Brain microvascular endothelial cell (primary cell): ENCODE results near the gene STOX1.
"Not testable (repeated sequence)": the region's sequence is repeated elsewhere in the genome, so short reads cannot be mapped to it uniquely, and the experiment has no call there.

Source experiments
- DNase-seq: peaks from one replicate; pipeline ENCODE4 v3.0.0-alpha.2; 2020
- H3K27ac ChIP-seq: fragments of 250-450 bp; sonication (Bioruptor Pico); 2 replicates; pipeline ENCODE4 v1.5.1; 2020; ENCODE audit warnings: mild to moderate bottlenecking, moderate library complexity
- H3K27me3 ChIP-seq: fragments of 250-450 bp; sonication (Bioruptor Pico); replicated peaks from 2 replicates; pipeline ENCODE4 v1.5.1; 2020; ENCODE audit warnings: mild to moderate bottlenecking
- H3K36me3 ChIP-seq: fragments of 250-450 bp; sonication (Bioruptor Pico); replicated peaks from 2 replicates; pipeline ENCODE4 v1.5.1; 2020; ENCODE audit warnings: mild to moderate bottlenecking
- H3K4me3 ChIP-seq: 2 replicates; pipeline ENCODE4 v1.5.1; 2011; ENCODE audit warnings: low read depth, mild to moderate bottlenecking, control low read depth, low read length, moderate library complexity
- in situ Hi-C: cut with HindIII; loops from 2 replicates; pipeline ENCODE4 v1.10.0; 2017; ENCODE audit warnings: low sequenced_read_pairs, low pct_ligation_motif_present
- TF ChIP-seq, protein P1 (sequence below): IDR thresholded peaks from 2 replicates; pipeline ENCODE4 v1.5.1; 2011; ENCODE audit warnings: low read depth, mild to moderate bottlenecking, moderate library complexity, low read length, control low read depth, inconsistent platforms; ENCODE audit errors: missing control alignments

STOX1 gene

GRCh38 chr10:68938884-68939283 lies 111.6 kb downstream of the STOX1 start:
- DNase-seq, result no peak
- Histone ChIP-seq H3K27ac (no peak overlapping the region), H3K27me3 (no peaks in the 10 kb centered on the region), H3K36me3 (peaks cover 27% of the 10 kb centered on the region), H3K4me3 (no peak overlapping the region)
- in situ Hi-C loops, result no loop called here
- TF ChIP-seq, protein P1, sequence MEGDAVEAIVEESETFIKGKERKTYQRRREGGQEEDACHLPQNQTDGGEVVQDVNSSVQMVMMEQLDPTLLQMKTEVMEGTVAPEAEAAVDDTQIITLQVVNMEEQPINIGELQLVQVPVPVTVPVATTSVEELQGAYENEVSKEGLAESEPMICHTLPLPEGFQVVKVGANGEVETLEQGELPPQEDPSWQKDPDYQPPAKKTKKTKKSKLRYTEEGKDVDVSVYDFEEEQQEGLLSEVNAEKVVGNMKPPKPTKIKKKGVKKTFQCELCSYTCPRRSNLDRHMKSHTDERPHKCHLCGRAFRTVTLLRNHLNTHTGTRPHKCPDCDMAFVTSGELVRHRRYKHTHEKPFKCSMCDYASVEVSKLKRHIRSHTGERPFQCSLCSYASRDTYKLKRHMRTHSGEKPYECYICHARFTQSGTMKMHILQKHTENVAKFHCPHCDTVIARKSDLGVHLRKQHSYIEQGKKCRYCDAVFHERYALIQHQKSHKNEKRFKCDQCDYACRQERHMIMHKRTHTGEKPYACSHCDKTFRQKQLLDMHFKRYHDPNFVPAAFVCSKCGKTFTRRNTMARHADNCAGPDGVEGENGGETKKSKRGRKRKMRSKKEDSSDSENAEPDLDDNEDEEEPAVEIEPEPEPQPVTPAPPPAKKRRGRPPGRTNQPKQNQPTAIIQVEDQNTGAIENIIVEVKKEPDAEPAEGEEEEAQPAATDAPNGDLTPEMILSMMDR, result no peak

- H3K27ac ChIP-seq, H3K4me3 ChIP-seq, H3K27me3 ChIP-seq, in situ Hi-C loops, DNase-seq: not testable (repeated sequence)
- peaks cover 37% of the 10 kb centered on the region for H3K36me3 ChIP-seq
Observed at GRCh38 chr10:68940917-68941316, 113.6 kb downstream of the STOX1 start.
